Naive B cell (primary cell): ENCODE measurements around the gene NABP2. TPM values are rescaled to one million over a fixed set of nuclear protein-coding genes. Genes with fewer than 3 reads are reported as not detected.
A peak's percentile ranks its signal among the peaks of the same experiment; 100 is the strongest.
"Not testable (repeated sequence)": the region's sequence is repeated elsewhere in the genome, so short reads cannot be mapped to it uniquely, and the experiment has no call there.

Source experiments
- ATAC-seq, 2 donors: fragments of 150-1000 bp; cut with Tn5 transposase; 2 replicates each; pipeline ENCODE4 v1.10.0; 2021; ENCODE audit warnings: low read depth in 2 of 2, mild to moderate bottlenecking in 2 of 2, moderate library complexity in 2 of 2
- DNase-seq: peaks from one replicate; pipeline ENCODE4 v3.0.0; 2022
- H3K27ac Mint-ChIP-seq, 6 donors: one replicate each; pipeline ENCODE4 v1.8.0; 2020 to 2022; ENCODE audit warnings: mild to moderate bottlenecking in 6 of 6, mixed read lengths in 6 of 6, moderate library complexity in 5 of 6, inconsistent platforms in 2 of 6
- H3K27me3 Mint-ChIP-seq, 3 donors: one replicate each; pipeline ENCODE4 v1.8.0; 2021 to 2022; ENCODE audit warnings: mixed read lengths in 3 of 3, mild to moderate bottlenecking in 1 of 3
- H3K36me3 Mint-ChIP-seq, 2 donors: one replicate each; pipeline ENCODE4 v1.8.0; 2020 to 2022; ENCODE audit warnings: mixed read lengths in 2 of 2, inconsistent platforms in 1 of 2, mild to moderate bottlenecking in 1 of 2
- H3K4me1 Mint-ChIP-seq, 3 donors: one replicate each; pipeline ENCODE4 v1.8.0; 2020 to 2022; ENCODE audit warnings: mixed read lengths in 3 of 3, inconsistent platforms in 1 of 3, mild to moderate bottlenecking in 1 of 3, moderate library complexity in 1 of 3
- H3K4me3 Mint-ChIP-seq, 8 donors: one replicate each; pipeline ENCODE4 v1.8.0; 2020 to 2022; ENCODE audit warnings: mild to moderate bottlenecking in 8 of 8, mixed read lengths in 8 of 8, moderate library complexity in 8 of 8, inconsistent platforms in 2 of 8
- H3K9me3 Mint-ChIP-seq, 7 donors: one replicate each; pipeline ENCODE4 v1.8.0; 2020 to 2022; ENCODE audit warnings: mixed read lengths in 7 of 7, mild to moderate bottlenecking in 5 of 7, inconsistent platforms in 2 of 7, moderate library complexity in 1 of 7
- polyA plus RNA-seq, 6 donors: library from polyadenylated mRNA; unstranded; fragments of 300-500 nt; fragmentation: Illumina TruSeq; gene quantifications; one replicate each; pipeline ENCODE4 v1.2.3, GENCODE V29; 2021; ENCODE audit warnings: low read depth in 6 of 6

Gene NABP2
- polyA plus RNA-seq = 1 to 10 TPM in 5 of 6 donors, under 1 TPM in 1; 0.73 to 5.7 (median 3.9) TPM

DNA sequence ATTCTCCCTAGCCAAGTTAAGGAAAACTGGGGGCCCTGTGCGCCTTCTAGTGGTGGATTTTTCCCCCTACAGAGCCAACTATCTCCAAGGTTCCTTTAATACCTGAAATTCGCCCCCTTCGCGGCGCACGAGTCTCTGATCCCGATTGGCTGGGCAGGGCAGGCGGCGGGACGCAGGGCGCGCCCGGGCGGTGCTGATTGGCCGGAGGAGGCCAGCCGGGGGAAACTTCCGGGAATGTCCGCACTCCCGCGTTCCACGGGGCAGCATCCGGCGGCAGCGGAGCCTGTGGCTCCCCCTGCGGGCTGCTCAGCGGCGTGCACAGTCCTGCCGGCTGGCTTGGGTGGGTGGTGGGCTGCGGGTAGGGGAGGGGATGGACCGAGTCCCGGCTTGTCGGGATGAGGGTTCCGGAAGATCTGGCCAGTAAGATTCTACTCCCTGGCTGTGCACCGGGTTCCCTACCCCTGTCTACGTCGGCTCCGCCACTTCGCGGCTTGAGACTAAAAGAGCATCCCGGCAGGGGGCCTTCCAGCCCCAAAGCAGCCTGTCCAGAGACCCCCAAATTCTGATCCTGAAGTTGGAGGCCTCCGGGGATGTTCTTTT is at the start of gene NABP2:
NABP2 (plus strand) TSS at position 241 of the 600 bp plus-strand sequence. CDS start 515 bp downstream, outside the sequence.
- peaks cover 37 to 57% (median 46%) of the 10 kb centered on the region in 3 donors for H3K4me1 Mint-ChIP-seq
- no peaks in the 10 kb centered on the region for H3K9me3 Mint-ChIP-seq
- no peaks in the 10 kb centered on the region for H3K36me3 Mint-ChIP-seq
- H3K27me3 Mint-ChIP-seq = no peaks in the 10 kb centered on the region
- peak within 1 kb of the TSS; percentile 83 to 100 (median 98) for H3K4me3 Mint-ChIP-seq
- ATAC-seq (peak; percentile 61 to 63), DNase-seq (peak; percentile 92)
- H3K27ac Mint-ChIP-seq = peak within 1 kb of the TSS; percentile 82 to 100 (median 100)

DNA sequence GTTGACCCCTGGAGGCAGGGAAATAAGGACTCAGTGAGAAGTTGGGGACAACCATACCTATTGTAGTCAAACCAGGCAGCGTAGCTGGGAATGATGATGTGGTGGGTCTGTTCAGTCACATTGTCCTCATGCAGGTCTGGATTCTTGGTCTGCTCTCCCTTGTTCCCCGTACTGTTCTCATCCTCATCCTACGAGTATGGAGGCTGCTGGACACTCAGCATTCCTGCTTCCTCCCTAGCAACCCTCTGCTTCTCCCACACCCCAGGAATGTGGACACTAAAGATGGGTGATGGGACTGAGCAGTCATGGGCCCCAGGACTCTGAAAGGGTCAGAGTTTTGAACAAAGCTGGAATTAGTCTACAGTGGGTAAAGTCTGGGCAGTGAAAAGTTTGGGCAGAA is 45.8 kb upstream of the NABP2 start:
- no peak overlapping the region for H3K4me3 Mint-ChIP-seq
- no peaks in the 10 kb centered on the region for H3K9me3 Mint-ChIP-seq
- H3K27ac Mint-ChIP-seq = peak overlapping the region in 3 of 6 donors; percentile 37 to 81 (median 60)
- DNase-seq = no peak
- peaks cover 0 to 10% (median 0%) of the 10 kb centered on the region in 3 donors for H3K4me1 Mint-ChIP-seq
- H3K36me3 Mint-ChIP-seq = peaks cover 19 to 20% of the 10 kb centered on the region in 2 donors
- no peak for ATAC-seq
- no peaks in the 10 kb centered on the region for H3K27me3 Mint-ChIP-seq

GRCh38 chr12:56186957-56187356 is 37.2 kb upstream of the NABP2 start:
- Mint-ChIP-seq H3K36me3 (peaks cover 0 to under 1% of the 10 kb centered on the region in 2 donors), H3K27ac (peak overlapping the region in 3 of 6 donors; percentile 32 to 100 (median 88)), H3K9me3 (no peaks in the 10 kb centered on the region), H3K4me3 (peak overlapping the region in 3 of 8 donors; percentile 7 to 88 (median 35)), H3K4me1 (peaks cover 30 to 39% (median 32%) of the 10 kb centered on the region in 3 donors), H3K27me3 (no peaks in the 10 kb centered on the region)
- DNase-seq (no peak), ATAC-seq (no peak)

GRCh38 chr12:56188131-56188777 is 35.9 kb upstream of the NABP2 start:
- H3K4me1 Mint-ChIP-seq = peaks cover 38 to 47% (median 41%) of the 10 kb centered on the region in 3 donors
- no peaks in the 10 kb centered on the region for H3K9me3 Mint-ChIP-seq
- no peak for DNase-seq
- peak overlapping the region; percentile 84 to 96 (median 92) for H3K4me3 Mint-ChIP-seq
- no peak for ATAC-seq
- no peaks in the 10 kb centered on the region for H3K27me3 Mint-ChIP-seq
- H3K36me3 Mint-ChIP-seq = no peaks in the 10 kb centered on the region
- peak overlapping the region; percentile 58 to 100 (median 88) for H3K27ac Mint-ChIP-seq

- Mint-ChIP-seq H3K9me3 (no peaks in the 10 kb centered on the region), H3K27me3 (no peaks in the 10 kb centered on the region)
- no peak for ATAC-seq
These were observed 35.4 kb upstream of the NABP2 start for GRCh38 chr12:56188778-56189098.

GRCh38 chr12:56189099-56189917 is 34.8 kb upstream of the NABP2 start, which contains the start of gene SMARCC2:
Gene SMARCC2, minus strand, starts transcription at chr12:56189483. Its CDS starts 22 bp downstream, at chr12:56189461.
- H3K4me3 Mint-ChIP-seq = peak within 1 kb of the TSS; percentile 88 to 99 (median 95)
- H3K9me3 Mint-ChIP-seq = no peaks in the 10 kb centered on the region
- no peaks in the 10 kb centered on the region for H3K36me3 Mint-ChIP-seq
- peak within 1 kb of the TSS; percentile 96 to 100 (median 98) for H3K27ac Mint-ChIP-seq
- ATAC-seq (peak; percentile 83 to 86), DNase-seq (peak; percentile 84)
- H3K4me1 Mint-ChIP-seq = peaks cover 43 to 48% (median 44%) of the 10 kb centered on the region in 3 donors
- no peaks in the 10 kb centered on the region for H3K27me3 Mint-ChIP-seq

More at GRCh38 chr12:56188778-56189098, 35.4 kb upstream of the NABP2 start:
- Mint-ChIP-seq H3K27ac (peak overlapping the region in 5 of 6 donors; percentile 58 to 100 (median 92)), H3K4me1 (peaks cover 40 to 48% (median 44%) of the 10 kb centered on the region in 3 donors), H3K36me3 (no peaks in the 10 kb centered on the region), H3K4me3 (peak overlapping the region; percentile 84 to 96 (median 92))
- peak; percentile 23 for DNase-seq

DNA sequence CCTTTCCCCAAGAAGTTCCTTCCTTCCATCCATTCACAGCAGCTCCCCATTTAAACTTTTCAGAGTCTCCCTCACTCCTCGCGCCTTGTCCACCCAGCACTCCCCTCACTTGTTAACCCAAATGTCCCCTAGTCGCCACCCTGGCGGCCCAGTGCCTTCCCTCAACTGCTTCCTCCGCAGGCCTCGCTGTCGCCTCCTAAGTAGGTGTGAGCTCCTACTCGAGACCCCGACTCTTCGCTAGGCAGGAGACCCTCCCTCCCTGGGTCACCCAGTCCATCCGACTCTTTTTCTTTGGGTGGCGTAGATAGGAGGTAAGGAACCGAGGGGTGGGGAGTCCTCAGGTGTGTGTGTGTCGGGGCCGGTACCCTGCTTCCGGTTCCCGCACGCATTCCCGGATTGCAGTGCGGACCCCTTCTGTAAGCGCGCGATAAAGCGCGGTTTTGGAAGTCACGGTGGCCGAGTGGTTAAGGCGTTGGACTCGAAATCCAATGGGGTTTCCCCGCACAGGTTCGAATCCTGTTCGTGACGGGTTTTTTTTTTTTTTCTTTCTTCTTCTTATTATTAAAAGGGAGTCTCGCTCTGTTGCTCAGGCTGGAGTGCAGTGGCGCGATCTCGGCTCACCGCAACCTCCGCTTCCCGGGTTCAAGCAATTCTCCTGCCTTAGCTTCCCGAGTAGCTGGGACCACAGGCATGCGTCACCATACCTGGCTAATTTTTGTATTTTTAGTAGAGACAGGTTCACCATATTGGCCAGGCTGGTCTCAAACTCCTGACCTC is 34.0 kb upstream of the NABP2 start:
- Mint-ChIP-seq H3K4me3 (peak overlapping the region; percentile 88 to 99 (median 95)), H3K27me3 (no peaks in the 10 kb centered on the region), H3K9me3 (no peaks in the 10 kb centered on the region), H3K4me1 (peaks cover 44 to 48% (median 46%) of the 10 kb centered on the region in 3 donors), H3K36me3 (no peaks in the 10 kb centered on the region), H3K27ac (peak overlapping the region; percentile 96 to 100 (median 98))
- DNase-seq = peak; percentile 62
- ATAC-seq = peak; percentile 37 to 38

DNA sequence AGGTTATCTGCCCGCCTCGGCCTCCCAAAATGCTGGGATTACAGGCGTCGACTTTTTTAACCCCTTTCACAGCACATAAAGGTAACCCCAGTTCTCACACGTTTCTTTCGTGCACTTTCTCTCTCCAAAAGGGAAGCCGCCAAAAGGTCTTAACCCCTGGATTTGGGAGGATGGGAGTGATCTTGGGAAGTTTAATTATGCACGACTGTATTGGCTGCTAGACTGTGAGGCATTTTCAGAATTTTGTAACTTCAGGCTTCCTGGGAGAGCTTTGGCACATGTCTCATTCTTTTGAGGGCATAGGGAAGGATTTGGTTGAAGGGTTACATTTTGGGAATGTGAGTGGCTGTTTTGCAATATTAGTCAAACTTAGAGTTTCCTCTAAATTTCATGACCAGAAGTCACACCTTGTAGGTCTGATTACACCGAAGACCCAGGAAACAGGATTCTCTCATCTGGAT is 33.4 kb upstream of the NABP2 start:
- ATAC-seq = no peak
- Mint-ChIP-seq H3K27me3 (no peaks in the 10 kb centered on the region), H3K9me3 (no peaks in the 10 kb centered on the region), H3K4me1 (peaks cover 44 to 48% (median 46%) of the 10 kb centered on the region in 3 donors), H3K27ac (peak overlapping the region; percentile 12 to 100 (median 98)), H3K4me3 (peak overlapping the region; percentile 88 to 99 (median 95)), H3K36me3 (no peaks in the 10 kb centered on the region)
- DNase-seq = no peak

DNA sequence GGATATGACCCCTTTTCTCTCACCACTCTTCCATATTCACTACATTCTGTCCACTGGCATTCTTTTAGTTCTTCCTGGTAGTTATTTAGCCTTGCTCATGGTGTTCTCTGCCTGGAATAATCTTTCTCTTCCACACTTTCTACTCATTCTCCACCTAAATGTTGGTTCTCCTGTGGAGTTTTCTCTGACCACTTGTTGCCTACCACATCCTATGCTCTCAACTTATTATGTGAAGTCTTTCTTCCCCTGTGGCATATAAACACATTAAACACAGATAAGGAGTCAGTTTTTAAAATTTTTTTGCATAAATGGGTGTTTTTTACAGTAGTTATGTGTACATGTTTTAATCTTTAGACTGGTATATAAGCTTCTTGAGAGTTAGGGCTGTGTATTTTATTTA is 31.6 kb upstream of the NABP2 start:
- DNase-seq (no peak), ATAC-seq (no peak)
- Mint-ChIP-seq H3K36me3 (no peaks in the 10 kb centered on the region), H3K9me3 (no peaks in the 10 kb centered on the region), H3K27me3 (no peaks in the 10 kb centered on the region), H3K4me3 (peak overlapping the region in 2 of 8 donors; percentile 13 to 73), H3K27ac (peak overlapping the region in 2 of 6 donors; percentile 17 to 87), H3K4me1 (peaks cover 35 to 42% (median 40%) of the 10 kb centered on the region in 3 donors)

- Mint-ChIP-seq H3K27ac (peak overlapping the region in 5 of 6 donors; percentile 22 to 94 (median 76)), H3K4me3 (peak overlapping the region in 3 of 8 donors; percentile 9 to 73 (median 13)), H3K27me3 (no peaks in the 10 kb centered on the region), H3K4me1 (peaks cover 29 to 40% (median 35%) of the 10 kb centered on the region in 3 donors), H3K9me3 (no peaks in the 10 kb centered on the region), H3K36me3 (no peaks in the 10 kb centered on the region)
- DNase-seq (peak; percentile 74), ATAC-seq (peak in 1 of 2 donors; percentile 20)
These were observed 31.0 kb upstream of the NABP2 start for GRCh38 chr12:56193025-56193578.

DNA sequence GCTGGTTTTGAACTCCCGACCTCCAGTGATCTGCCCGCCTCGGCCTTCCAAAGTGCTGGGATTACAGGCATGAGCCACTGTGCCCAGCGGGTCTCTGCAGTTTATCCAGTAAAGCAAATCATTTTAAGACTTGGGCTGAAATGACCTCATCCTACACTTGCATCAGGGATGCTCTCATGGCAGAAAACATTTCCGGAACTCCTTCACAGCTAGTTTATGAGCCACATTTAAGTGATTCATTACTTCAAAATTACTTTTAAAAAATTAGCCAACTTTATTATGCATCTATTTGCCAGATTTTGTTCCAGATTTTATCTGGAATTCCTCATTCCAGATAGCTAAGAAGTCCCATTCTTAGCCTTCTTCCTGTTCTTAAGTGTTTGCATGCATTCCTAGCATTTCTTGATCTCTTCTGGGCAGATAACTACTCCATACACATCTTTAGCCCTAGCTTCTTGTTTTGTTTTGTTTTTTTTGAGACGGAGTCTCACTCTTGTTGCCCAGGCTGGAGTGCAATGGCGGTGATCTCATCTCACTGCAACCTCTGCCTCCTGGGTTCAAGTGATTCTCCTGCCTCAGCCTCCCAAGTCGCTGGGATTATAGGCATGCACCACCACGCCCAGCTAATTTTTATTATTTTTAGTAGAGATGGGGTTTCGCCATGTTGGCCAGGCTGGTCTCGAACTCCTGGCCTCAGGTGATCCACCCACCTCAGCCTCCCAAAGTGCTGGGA is 27.2 kb upstream of the NABP2 start:
- H3K4me3 Mint-ChIP-seq, DNase-seq, H3K9me3 Mint-ChIP-seq, ATAC-seq, H3K27me3 Mint-ChIP-seq, H3K36me3 Mint-ChIP-seq: not testable (repeated sequence)
- peaks cover 10 to 24% (median 19%) of the 10 kb centered on the region in 3 donors for H3K4me1 Mint-ChIP-seq
- peak overlapping the region in 1 of 6 donors; percentile 47 for H3K27ac Mint-ChIP-seq
